Skin epidermis (tissue), 12 donors: ENCODE measurements around the gene KRTAP4-5.
"Not testable (repeated sequence)": the region's sequence is repeated elsewhere in the genome, so short reads cannot be mapped to it uniquely, and the experiment has no call there.

Experiments used
- H3K27ac ChIP-seq, 21 experiments: fragments of 200-600 bp; sonication (generic) in 11 of 21; one replicate each; pipeline ENCODE4 v1.5.0; 2020; ENCODE audit warnings: mild to moderate bottlenecking in 3 of 21, inconsistent platforms in 2 of 21, moderate library complexity in 2 of 21
- H3K4me3 ChIP-seq, 7 experiments: fragments of 200-600 bp; sonication (generic) in 2 of 7; one replicate each; pipeline ENCODE4 v1.5.0; 2020; ENCODE audit warnings: inconsistent platforms in 2 of 7, mild to moderate bottlenecking in 2 of 7, moderate library complexity in 1 of 7

Gene KRTAP4-5

DNA sequence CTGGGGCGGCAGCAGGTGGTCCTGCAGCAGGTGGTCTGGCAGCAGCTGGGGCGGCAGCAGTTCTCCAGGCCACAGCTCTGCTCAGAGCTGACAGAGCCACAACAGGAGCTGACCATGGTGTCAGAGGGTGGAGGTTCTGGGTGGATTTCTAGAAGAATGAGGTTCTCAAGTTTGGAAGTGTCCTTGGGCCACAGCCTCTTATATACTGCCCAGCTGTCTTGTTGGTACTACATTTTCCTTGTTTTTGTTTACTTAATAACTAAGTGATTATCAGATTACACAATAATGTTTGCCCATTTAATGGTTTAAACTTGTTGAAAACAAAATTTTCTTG is at the start of gene KRTAP4-5:
Gene KRTAP4-5 (minus strand): TSS at position 174 of the 334 bp plus-strand sequence. CDS start 58 bp downstream, at position 116.
- Histone ChIP-seq H3K4me3 (no peak within 1 kb of the TSS), H3K27ac (no peak within 1 kb of the TSS)

DNA sequence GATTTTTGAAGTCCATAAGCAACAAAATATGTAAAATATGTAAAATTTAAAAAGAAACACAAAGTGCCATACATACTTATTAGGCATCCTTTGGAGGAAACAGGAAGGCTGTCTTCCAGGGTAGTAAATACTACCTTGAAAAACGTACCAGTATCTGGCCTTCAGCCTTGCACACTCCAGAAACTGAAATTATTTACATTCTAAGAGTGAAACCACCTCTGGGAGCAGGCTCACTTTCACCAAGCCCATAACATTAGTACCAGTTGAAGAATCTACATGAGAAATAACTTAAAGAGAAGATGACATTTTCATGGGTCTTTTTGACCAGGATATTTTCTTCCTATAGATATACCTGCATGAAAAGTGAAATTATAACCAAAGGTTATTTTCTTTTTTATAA is 46.4 kb upstream of the KRTAP4-5 start:
- no peak overlapping the region for H3K27ac ChIP-seq
- H3K4me3 ChIP-seq, result no peak overlapping the region

DNA sequence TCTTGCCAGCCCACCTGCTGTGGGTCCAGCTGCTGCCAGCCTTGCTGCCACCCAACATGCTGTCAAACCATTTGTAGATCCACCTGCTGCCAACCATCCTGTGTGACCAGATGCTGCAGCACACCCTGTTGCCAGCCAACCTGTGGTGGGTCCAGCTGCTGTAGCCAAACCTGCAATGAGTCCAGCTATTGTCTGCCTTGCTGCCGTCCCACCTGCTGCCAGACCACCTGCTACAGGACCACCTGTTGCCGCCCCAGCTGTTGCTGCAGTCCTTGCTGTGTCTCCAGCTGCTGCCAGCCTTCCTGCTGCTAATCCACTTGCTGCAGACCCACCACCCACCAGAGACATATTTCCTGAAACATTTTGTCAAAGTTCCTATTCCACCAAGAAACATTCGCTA is 40.7 kb upstream of the KRTAP4-5 start:
- Histone ChIP-seq H3K4me3 (no peak overlapping the region), H3K27ac (no peak overlapping the region)

DNA sequence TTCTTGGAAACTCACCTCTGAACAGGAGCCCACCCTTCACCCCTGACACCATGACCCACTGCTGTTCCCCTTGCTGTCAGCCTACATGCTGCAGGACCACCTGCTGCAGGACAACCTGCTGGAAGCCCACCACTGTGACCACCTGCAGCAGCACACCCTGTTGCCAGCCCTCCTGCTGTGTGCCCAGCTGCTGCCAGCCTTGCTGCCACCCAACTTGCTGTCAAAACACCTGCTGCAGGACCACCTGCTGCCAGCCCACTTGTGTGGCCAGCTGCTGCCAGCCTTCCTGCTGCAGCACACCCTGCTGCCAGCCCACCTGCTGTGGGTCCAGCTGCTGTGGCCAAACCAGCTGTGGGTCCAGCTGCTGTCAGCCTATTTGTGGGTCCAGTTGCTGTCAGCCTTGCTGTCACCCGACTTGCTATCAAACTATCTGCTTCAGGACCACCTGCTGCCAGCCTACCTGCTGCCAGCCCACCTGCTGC is 40.3 kb upstream of the KRTAP4-5 start, which contains the start of gene KRTAP9-1:
Gene KRTAP9-1 (plus strand): TSS at position 51 of the 482 bp plus-strand sequence. CDS start 0 bp downstream, at position 51.
- H3K27ac ChIP-seq, H3K4me3 ChIP-seq: not testable (repeated sequence)

DNA sequence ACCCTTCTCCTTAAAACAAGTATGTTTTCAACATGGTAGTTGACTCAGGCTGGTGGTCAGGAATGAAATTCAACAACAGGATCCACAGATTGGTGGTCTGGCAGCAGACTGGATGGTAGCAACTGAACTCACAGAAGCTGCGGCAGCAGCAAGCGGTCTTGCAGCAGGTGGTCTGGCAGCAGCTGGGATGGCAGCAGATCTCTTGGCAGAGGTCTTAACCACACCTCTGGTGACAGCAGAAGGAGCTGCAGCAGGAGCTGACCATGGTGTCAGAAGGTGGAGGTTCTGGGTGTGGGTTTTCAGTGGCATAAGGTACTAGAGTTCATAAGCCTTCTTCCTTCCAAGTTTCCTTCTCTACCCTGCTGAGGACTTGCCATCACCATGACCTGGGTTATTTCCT is 37.2 kb upstream of the KRTAP4-5 start:
- no peak overlapping the region for H3K27ac ChIP-seq
- H3K4me3 ChIP-seq, result no peak overlapping the region

DNA sequence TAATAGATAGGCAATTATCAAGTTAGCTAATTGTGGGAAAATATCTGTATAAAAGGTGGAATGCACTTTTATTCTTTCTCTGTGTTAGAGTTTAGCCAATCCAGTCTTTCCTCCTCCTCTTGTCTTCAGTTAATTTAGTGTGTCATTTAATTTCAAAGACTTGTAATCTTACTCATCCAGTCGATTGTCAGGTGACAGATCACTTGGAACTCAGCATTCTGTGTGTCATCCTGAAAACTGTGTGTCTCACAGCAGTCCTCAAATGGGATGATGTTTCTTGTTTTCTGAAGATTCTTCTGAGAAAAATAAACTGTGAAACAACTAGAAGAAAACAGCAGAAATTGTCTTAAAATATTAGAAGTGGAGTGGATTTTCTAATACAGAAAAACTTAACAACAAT is 35.4 kb upstream of the KRTAP4-5 start:
- H3K27ac ChIP-seq, result no peak overlapping the region
- H3K4me3 ChIP-seq, result no peak overlapping the region

DNA sequence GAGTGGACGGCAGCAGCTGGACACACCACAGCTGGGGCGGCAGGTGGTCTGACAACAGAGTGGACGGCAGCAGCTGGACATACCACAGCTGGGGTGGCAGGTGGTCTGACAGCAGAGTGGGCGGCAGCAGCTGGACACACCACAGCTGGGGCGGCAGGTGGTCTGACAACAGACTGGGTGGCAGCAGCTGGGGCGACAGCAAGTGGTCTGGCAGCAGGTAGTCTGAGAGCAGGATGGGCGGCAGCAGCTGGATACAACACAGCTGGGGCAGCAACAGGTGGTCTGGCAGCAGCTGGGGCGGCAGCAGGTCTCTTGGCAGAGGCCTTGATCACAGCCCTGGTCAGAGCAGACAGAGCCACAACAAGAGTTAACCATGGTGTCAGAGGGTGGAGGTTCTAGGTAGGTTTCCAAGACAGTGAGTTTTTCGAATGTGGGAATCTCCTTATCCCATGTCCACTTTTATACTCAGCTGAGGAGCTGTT is 34.9 kb upstream of the KRTAP4-5 start, which contains the start of gene KRTAP4-1:
Gene KRTAP4-1 (minus strand): TSS at position 432 of the 482 bp plus-strand sequence. CDS start 57 bp downstream, at position 375.
- Histone ChIP-seq H3K4me3 (no peak within 1 kb of the TSS), H3K27ac (no peak within 1 kb of the TSS)

DNA sequence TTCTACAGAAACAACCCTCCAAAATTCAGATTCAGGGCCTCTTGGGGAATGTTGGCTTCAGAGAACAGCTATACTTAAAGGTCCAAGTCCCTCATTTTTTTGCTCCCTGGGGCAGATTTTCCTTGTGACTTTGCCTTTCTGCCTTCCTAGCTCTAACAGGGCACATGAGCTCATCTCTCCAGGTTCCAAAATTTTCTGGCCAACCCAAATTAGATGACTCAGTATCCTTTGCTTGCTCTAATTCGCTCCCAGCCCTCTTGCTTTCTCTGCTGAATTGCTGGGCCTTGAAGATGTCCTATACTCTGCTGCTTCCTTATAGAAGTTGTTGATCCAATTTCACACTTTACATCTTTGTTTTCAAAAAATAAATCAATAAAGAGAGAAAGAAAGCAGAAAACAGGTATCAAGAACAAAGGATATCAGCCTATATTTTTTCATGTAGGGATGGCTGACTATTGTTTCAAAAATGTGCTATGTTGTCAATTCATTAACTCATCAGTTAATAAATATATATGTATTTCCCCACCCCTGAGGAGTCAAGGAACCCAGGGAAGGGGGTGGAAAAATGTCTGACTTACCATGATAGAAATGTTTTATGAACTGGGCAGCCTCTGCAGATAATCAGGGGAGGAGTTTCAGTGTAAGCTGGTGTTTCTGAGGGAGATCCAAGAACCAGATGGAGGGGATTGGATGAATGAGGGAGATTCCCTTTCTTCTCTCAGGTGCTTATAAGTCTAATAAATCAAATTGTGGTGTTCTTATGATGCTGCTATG is 29.4 kb upstream of the KRTAP4-5 start:
- Histone ChIP-seq H3K27ac (no peak overlapping the region), H3K4me3 (no peak overlapping the region)

DNA sequence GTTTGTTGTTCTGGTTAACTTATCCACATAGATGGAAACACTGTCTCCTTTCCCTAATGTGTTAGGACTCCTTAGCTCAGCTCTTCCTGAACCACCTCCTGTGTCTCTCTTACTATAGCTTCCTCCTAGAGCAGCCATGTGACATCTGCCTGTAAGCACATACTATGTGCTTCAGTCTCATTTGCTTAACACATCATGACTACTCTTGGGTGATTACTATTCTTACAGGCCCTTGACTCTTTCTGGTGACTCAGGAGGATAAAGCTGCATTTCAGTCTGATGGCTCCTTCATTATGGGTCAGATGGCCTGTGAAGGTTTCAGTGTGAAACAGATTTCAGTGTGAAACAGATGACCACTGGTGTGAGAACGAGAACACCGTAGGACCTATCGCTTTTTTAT is 28.7 kb upstream of the KRTAP4-5 start:
- Histone ChIP-seq H3K27ac (no peak overlapping the region), H3K4me3 (no peak overlapping the region)

DNA sequence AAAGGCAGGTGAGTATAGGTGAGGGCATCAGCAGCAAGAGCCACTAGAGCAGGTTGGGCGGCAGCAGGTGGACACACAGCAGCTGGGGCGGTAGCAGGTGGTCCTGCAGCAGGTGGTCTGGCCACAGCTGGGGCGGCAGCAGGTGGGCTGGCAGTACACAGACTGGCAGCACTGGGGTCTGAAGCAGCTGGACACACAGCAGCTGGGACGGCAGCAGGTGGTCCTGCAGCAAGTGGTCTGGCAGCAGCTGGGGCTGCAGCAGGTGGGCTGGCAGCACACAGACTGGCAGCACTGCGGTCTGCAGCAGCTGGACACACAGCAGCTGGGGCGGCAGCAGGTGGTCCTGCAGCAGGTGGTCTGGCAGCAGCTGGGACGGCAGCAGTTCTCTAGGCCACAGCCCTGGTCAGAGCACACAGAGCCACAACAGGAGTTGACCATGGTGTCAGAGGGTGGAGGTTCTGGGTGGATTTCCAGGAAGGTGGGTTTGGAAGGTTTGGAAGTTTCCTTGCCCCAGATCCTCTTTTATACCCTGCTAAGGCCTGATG is 28.2 kb upstream of the KRTAP4-5 start, which contains the start of gene KRTAP4-2:
Gene KRTAP4-2 (minus strand): TSS at position 495 of the 545 bp plus-strand sequence. CDS start 57 bp downstream, at position 438.
- H3K27ac ChIP-seq, result no peak within 1 kb of the TSS
- no peak within 1 kb of the TSS for H3K4me3 ChIP-seq

DNA sequence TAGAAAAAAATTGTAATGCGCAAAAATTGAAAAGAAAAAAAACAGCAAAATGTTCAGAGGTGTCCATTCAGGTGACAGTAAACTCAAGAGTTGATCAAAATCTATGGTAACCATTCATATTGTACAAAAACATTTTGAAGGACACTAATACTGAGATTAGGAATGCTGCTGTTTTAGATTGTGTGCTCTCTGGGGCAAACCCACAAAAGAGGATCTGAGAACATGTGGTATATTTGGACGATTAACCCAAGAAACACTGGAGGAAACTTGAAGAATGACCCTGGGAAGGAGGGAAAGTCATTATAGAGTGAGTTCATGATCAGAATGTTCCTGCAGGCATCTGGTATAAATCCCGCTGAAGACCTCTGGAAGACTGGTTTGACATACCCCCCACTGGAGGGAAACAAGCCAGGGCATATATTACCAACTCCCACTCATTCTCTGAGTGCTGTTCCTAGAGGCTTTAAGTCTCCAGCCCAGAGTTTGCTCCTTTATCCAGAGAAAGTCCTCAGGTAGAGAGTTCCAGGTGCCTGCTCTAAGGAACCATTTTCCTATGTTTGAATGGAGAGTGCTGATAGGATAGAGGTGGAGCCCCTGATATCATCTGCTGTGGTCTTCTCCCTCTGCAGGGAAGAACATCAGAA is 27.2 kb upstream of the KRTAP4-5 start:
- Histone ChIP-seq H3K27ac (no peak overlapping the region), H3K4me3 (no peak overlapping the region)

DNA sequence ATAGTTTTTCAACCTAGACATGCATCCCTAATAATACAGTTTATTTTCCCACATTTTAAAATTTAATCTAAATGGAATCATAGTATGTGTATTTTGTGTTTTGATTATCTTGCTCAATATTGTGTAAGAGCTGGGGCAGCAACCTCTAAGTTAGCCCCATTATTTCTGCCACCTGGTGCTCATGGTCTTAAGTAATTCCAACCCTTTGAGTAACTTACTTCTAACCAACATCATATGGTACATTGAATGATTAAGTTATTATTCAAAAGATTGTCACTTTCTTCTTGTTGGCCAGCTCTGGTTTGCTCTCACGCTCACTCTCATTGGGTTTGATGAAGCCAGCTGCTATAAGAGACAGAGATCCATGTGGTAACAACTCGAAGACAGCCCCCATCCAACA is 22.3 kb upstream of the KRTAP4-5 start:
- no peak overlapping the region for H3K27ac ChIP-seq
- H3K4me3 ChIP-seq, result no peak overlapping the region

DNA sequence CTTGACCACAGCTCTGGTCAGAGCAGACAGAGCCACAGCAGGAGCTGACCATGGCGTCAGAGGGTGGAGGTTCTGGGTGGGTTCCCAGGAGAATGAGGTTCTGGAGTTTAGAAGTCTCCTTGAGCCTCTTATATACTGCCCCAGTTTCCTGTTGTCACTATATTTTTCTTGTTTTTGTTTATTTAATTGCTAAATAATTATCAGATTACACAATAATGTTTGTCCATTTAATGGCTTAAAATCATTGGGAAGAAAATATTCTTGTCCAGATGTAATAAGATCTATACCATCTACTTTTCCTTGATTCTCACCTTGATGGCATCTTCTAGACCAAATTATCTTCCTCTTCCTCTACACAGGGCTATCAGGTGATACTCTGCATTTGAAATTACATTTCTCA is 18.5 kb upstream of the KRTAP4-5 start, which contains the start of gene KRTAP4-3:
Gene KRTAP4-3 (minus strand): TSS at position 101 of the 400 bp plus-strand sequence. CDS start 49 bp downstream, at position 52.
- Histone ChIP-seq H3K27ac (no peak within 1 kb of the TSS), H3K4me3 (no peak within 1 kb of the TSS)

DNA sequence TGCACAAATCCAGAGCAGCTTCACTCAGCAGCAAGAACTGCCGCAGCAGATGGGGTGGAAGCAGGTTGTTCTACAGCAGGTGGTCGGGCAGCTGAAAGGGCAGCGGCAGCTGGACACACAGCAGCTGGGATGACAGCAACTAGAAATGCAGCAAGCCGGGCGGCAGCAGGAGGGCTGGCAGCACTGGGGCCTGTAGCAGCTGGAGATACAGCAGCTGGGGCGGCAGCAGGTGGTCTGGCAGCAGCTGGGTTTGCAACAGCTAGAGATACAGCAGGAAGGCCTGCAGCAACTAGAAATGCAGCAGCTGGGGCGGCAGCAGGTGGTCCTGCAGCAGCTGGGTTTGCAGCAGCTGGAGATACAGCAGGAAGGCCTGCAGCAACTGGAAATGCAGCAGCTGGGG is 17.9 kb upstream of the KRTAP4-5 start:
- Histone ChIP-seq H3K4me3 (no peak overlapping the region), H3K27ac (no peak overlapping the region)

DNA sequence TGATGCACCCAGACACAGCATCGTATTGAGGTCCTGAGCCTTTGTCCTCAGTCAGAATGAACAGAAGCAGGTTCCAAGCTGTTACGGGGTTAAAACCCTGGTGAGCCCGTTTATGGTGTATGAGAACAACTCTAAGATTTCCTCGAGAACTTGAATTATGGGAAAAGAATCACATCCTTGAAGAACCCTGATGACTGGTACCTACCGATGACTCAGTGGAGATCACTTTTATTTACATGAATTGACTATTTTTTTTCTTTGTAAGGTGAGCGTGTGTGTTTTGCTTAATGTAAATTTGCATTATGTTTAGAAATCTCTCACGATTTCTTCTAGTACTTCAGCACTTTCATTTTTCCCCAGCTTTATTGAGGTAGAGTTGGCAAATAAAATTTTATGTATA is 14.2 kb upstream of the KRTAP4-5 start:
- Histone ChIP-seq H3K4me3 (no peak overlapping the region), H3K27ac (no peak overlapping the region)

DNA sequence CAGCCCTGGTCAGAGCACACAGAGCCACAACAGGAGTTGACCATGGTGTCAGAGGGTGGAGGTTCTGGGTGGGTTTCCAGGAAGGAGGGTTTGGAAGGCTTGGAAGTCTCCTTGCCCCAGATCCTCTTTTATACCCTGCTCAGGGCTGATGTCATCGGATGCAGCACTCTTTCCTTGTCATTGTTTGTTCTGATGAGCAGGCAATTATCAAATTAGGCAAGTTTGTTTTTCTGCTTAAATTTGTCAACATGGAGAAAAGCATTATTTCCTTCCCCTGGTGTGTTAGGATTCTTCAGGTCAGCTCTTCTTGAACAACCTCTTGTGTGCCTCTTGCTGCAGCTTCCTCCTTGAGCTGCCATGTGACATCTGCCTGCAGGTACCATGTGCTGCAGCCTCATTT is 11.0 kb upstream of the KRTAP4-5 start, which contains the start of gene KRTAP4-4:
Gene KRTAP4-4 (minus strand): TSS at position 101 of the 400 bp plus-strand sequence. CDS start 57 bp downstream, at position 44.
- H3K4me3 ChIP-seq, result no peak within 1 kb of the TSS
- no peak within 1 kb of the TSS for H3K27ac ChIP-seq

DNA sequence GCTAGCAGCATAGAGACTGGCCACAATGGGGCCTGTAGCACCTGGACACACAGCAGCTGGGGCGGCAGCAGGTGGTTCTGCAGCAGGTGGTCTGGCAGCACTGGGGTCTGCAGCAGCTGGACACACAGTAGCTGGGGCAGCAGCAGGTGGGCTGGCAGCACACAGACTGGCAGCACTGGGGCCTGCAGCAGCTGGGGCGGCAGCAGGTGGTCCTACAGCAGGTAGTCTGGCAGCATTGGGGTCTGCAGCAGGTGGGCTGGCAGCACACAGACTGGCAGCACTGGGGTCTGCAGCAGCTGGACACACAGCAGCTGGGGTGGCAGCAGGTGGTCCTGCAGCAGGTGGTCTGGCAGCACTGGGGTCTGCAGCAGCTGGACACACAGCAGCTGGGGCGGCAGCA is 10.6 kb upstream of the KRTAP4-5 start:
- H3K4me3 ChIP-seq, H3K27ac ChIP-seq: not testable (repeated sequence)

DNA sequence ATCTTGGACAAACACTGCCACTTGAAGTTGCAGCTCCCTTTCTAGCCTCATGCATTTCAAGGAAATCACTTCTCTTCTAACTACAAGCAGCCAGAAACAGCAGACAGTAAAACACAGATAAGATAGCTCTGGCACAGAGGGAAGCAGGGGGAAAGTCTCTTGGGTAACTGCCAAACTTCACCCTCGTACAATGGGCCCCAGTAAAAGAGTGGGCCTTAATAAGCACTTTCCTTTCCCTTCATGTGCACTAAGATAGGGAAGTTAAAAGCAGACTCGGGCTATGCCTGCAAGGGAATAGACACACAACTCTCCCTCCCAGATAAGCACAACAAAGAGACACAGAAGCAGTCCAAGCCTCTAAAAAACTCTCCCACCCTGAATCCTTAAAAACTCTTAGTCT is 4.2 kb upstream of the KRTAP4-5 start:
- H3K4me3 ChIP-seq, result no peak overlapping the region

DNA sequence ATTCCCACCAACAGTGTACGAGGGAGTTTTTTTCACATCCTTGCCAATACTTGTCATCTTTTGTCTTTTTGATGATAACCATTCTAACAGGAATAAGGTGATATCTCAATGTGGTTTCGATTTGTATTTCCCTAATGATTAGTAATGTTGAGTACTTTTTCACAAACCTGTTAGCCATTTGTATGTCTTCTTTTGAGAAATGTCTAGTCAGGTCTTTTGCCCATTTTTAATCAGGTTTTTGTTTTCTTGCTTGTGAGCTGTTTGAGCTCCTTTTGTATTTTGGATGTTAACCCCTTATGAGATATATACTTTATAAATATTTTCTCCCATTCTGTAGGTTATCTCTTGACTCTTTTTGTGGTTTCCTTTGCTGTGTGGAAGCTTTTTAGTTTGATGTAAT is 1.9 kb upstream of the KRTAP4-5 start:
- no peak overlapping the region for H3K4me3 ChIP-seq
- H3K27ac ChIP-seq, result no peak overlapping the region

More for the DNA sequence above, 4.2 kb upstream of the KRTAP4-5 start:
- no peak overlapping the region for H3K27ac ChIP-seq

DNA sequence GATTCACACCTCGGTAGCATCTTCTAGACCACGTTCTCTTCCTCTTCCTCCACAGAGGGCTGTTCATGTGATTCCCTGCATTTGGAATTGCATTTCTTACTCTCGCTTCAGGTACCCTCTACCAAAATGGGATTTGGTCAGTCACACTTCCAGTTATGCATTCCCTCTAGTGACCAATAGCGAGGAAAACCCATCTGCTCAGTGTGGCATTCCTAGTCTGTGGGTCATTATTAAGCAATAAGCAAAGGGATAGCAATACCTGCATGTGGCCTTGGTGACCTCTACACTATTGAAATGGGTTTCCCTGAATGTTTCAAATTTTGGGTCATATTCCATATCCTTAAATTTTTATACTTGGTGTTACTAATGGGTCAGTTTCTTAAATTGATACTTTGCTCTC is 401 bp upstream of the KRTAP4-5 start:
- Histone ChIP-seq H3K4me3 (no peak overlapping the region), H3K27ac (no peak overlapping the region)
